CD4-positive, CD25-positive, alpha-beta regulatory T cell (primary cell): Measurements from ENCODE around the gene AGBL3. TPM values are rescaled to one million over a fixed set of nuclear protein-coding genes. Genes with fewer than 3 reads are reported as not detected.

ENCODE experiments used
- ATAC-seq, 2 donors: fragments of 150-1000 bp; cut with Tn5 transposase; one replicate each; pipeline ENCODE4 v1.10.0; 2021; ENCODE audit warnings: low read depth in 2 of 2, moderate number of reproducible peaks in 2 of 2, moderate library complexity in 1 of 2
- DNase-seq, 3 donors: peaks; one replicate each; pipeline versions ENCODE4 v3.0.0 to v3.0.0-alpha.2; 2012 to 2022; ENCODE audit warnings: mixed read lengths in 1 of 3
- H3K27ac ChIP-seq: one replicate; pipeline ENCODE4 v1.7.0; 2013; ENCODE audit warnings: mild to moderate bottlenecking, low read length; ENCODE audit not compliant: insufficient read depth, poor library complexity, severe bottlenecking
- H3K27me3 ChIP-seq: one replicate; pipeline ENCODE4 v1.7.0; 2013; ENCODE audit warnings: low read length; ENCODE audit not compliant: control insufficient read depth, insufficient read depth
- H3K36me3 ChIP-seq: one replicate; pipeline ENCODE4 v1.7.0; 2013; ENCODE audit warnings: mild to moderate bottlenecking, low read length, moderate library complexity; ENCODE audit not compliant: control insufficient read depth, insufficient read depth
- H3K4me1 ChIP-seq: 2 replicates; pipeline ENCODE4 v1.7.0; 2013; ENCODE audit warnings: mild to moderate bottlenecking, low read length; ENCODE audit not compliant: insufficient read depth, control insufficient read depth, poor library complexity, severe bottlenecking
- H3K4me3 ChIP-seq: one replicate; pipeline ENCODE4 v1.7.0; 2013; ENCODE audit warnings: low read depth, mild to moderate bottlenecking, low read length, moderate library complexity
- H3K9me3 ChIP-seq, 2 experiments: 1 replicate in 1 of 2; 2 replicates in 1 of 2; pipeline ENCODE4 v1.7.0; 2013; ENCODE audit warnings: low read length in 2 of 2, mild to moderate bottlenecking in 1 of 2, moderate library complexity in 1 of 2; ENCODE audit not compliant: control insufficient read depth in 2 of 2
- H3K27ac Mint-ChIP-seq, 3 donors: one replicate each; pipeline ENCODE4 v1.8.0; 2020 to 2022; ENCODE audit warnings: mild to moderate bottlenecking in 3 of 3, mixed read lengths in 3 of 3, moderate library complexity in 2 of 3
- H3K27me3 Mint-ChIP-seq: one replicate; pipeline ENCODE4 v1.8.0; 2022; ENCODE audit warnings: mild to moderate bottlenecking, mixed read lengths
- H3K36me3 Mint-ChIP-seq: one replicate; pipeline ENCODE4 v1.8.0; 2020; ENCODE audit warnings: mixed read lengths
- H3K4me1 Mint-ChIP-seq, 4 donors: one replicate each; pipeline ENCODE4 v1.8.0; 2020 to 2022; ENCODE audit warnings: mixed read lengths in 4 of 4, mild to moderate bottlenecking in 1 of 4
- H3K4me3 Mint-ChIP-seq, 4 donors: one replicate each; pipeline ENCODE4 v1.8.0; 2020 to 2022; ENCODE audit warnings: mild to moderate bottlenecking in 4 of 4, mixed read lengths in 4 of 4, moderate library complexity in 3 of 4
- H3K9me3 Mint-ChIP-seq, 7 donors: one replicate each; pipeline ENCODE4 v1.8.0; 2020 to 2022; ENCODE audit warnings: mixed read lengths in 7 of 7, mild to moderate bottlenecking in 3 of 7, moderate library complexity in 2 of 7
- polyA plus RNA-seq, 4 donors: library from polyadenylated mRNA; unstranded; fragments of 300-500 nt; fragmentation: Illumina TruSeq; gene quantifications; one replicate each; pipeline ENCODE4 v1.2.3, GENCODE V29; 2021
- total RNA-seq: library from RNA; stranded (reverse); gene quantifications from one replicate; pipeline ENCODE4 v1.2.3, GENCODE V29; 2022

The AGBL3 gene
- total and polyA plus RNA-seq, 5 donors from 2014 or later: 0.37 to 1.0 (median 0.80) TPM; not detected in 1

GRCh38 chr7:135151132-135151531, 164.8 kb downstream of the AGBL3 start:
- DNase-seq (no peak), ATAC-seq (no peak)
- Histone ChIP-seq H3K4me1 (peaks cover 52% of the 10 kb centered on the region), H3K27me3 (no peaks in the 10 kb centered on the region), H3K27ac (no peak overlapping the region), H3K36me3 (peaks cover 23% of the 10 kb centered on the region), H3K9me3 (peaks cover 23 to 25% of the 10 kb centered on the region in 2 experiments), H3K4me3 (peak overlapping the region; percentile 99)
- Mint-ChIP-seq H3K4me1 (peaks cover 19 to 77% (median 60%) of the 10 kb centered on the region in 4 donors), H3K4me3 (peak overlapping the region; percentile 87 to 93 (median 88)), H3K27ac (peak overlapping the region; percentile 12 to 52 (median 15)), H3K27me3 (no peaks in the 10 kb centered on the region), H3K36me3 (peaks cover 39% of the 10 kb centered on the region), H3K9me3 (peaks cover 0 to 29% (median 9%) of the 10 kb centered on the region in 7 donors)

- H3K27ac ChIP-seq: no peak overlapping the region
- H3K36me3 ChIP-seq: peaks cover 23% of the 10 kb centered on the region
- peak overlapping the region; percentile 4 to 87 (median 51) for H3K4me3 Mint-ChIP-seq
- DNase-seq (no peak), ATAC-seq (no peak)
- H3K27ac Mint-ChIP-seq: peak overlapping the region; percentile 12 to 52 (median 15)
- H3K4me3 ChIP-seq: peak overlapping the region; percentile 99
- H3K36me3 Mint-ChIP-seq: peaks cover 43% of the 10 kb centered on the region
- H3K4me1 Mint-ChIP-seq: peaks cover 19 to 75% (median 58%) of the 10 kb centered on the region in 4 donors
- H3K4me1 ChIP-seq: peaks cover 48% of the 10 kb centered on the region
- no peaks in the 10 kb centered on the region for H3K27me3 ChIP-seq
- no peaks in the 10 kb centered on the region for H3K27me3 Mint-ChIP-seq
- H3K9me3 ChIP-seq: peaks cover 27 to 29% of the 10 kb centered on the region in 2 experiments
- peaks cover 0 to 33% (median 14%) of the 10 kb centered on the region in 7 donors for H3K9me3 Mint-ChIP-seq
Observed at GRCh38 chr7:135151533-135151932, 165.2 kb downstream of the AGBL3 start.

GRCh38 chr7:135152442-135152841, 166.1 kb downstream of the AGBL3 start:
- Histone ChIP-seq H3K27ac (no peak overlapping the region), H3K27me3 (no peaks in the 10 kb centered on the region), H3K4me1 (peaks cover 41% of the 10 kb centered on the region), H3K36me3 (peaks cover 28% of the 10 kb centered on the region), H3K4me3 (no peak overlapping the region), H3K9me3 (peaks cover 27 to 35% of the 10 kb centered on the region in 2 experiments)
- DNase-seq (no peak), ATAC-seq (no peak)
- Mint-ChIP-seq H3K4me1 (peaks cover 19 to 74% (median 60%) of the 10 kb centered on the region in 4 donors), H3K27ac (no peak overlapping the region), H3K27me3 (no peaks in the 10 kb centered on the region), H3K4me3 (peak overlapping the region in 2 of 4 donors; percentile 8 to 47), H3K9me3 (peaks cover 0 to 39% (median 16%) of the 10 kb centered on the region in 7 donors), H3K36me3 (peaks cover 52% of the 10 kb centered on the region)

- Histone ChIP-seq H3K36me3 (peaks cover 34% of the 10 kb centered on the region), H3K27me3 (no peaks in the 10 kb centered on the region), H3K4me3 (peak overlapping the region; percentile 9), H3K9me3 (peaks cover 27 to 35% of the 10 kb centered on the region in 2 experiments), H3K27ac (no peak overlapping the region), H3K4me1 (peaks cover 35% of the 10 kb centered on the region)
- H3K9me3 Mint-ChIP-seq: peaks cover 0 to 39% (median 16%) of the 10 kb centered on the region in 7 donors
- peak overlapping the region in 1 of 4 donors; percentile 39 for H3K4me3 Mint-ChIP-seq
- H3K36me3 Mint-ChIP-seq: peaks cover 63% of the 10 kb centered on the region
- H3K27ac Mint-ChIP-seq: no peak overlapping the region
- peaks cover 25 to 73% (median 64%) of the 10 kb centered on the region in 4 donors for H3K4me1 Mint-ChIP-seq
- ATAC-seq (no peak), DNase-seq (no peak)
- H3K27me3 Mint-ChIP-seq: no peaks in the 10 kb centered on the region
Observed at GRCh38 chr7:135154734-135155133, 168.4 kb downstream of the AGBL3 start.

GRCh38 chr7:135156290-135156689, 170.0 kb downstream of the AGBL3 start:
- no peak overlapping the region for H3K27ac ChIP-seq
- H3K27ac Mint-ChIP-seq: no peak overlapping the region
- peaks cover 27 to 35% of the 10 kb centered on the region in 2 experiments for H3K9me3 ChIP-seq
- no peak overlapping the region for H3K4me3 ChIP-seq
- peaks cover 0 to 39% (median 16%) of the 10 kb centered on the region in 7 donors for H3K9me3 Mint-ChIP-seq
- peaks cover 28% of the 10 kb centered on the region for H3K4me1 ChIP-seq
- no peaks in the 10 kb centered on the region for H3K27me3 Mint-ChIP-seq
- no peaks in the 10 kb centered on the region for H3K27me3 ChIP-seq
- peaks cover 37% of the 10 kb centered on the region for H3K36me3 ChIP-seq
- no peak overlapping the region for H3K4me3 Mint-ChIP-seq
- ATAC-seq (no peak), DNase-seq (no peak)
- peaks cover 74% of the 10 kb centered on the region for H3K36me3 Mint-ChIP-seq
- peaks cover 34 to 73% (median 66%) of the 10 kb centered on the region in 4 donors for H3K4me1 Mint-ChIP-seq

GRCh38 chr7:135158141-135158655, 171.9 kb downstream of the AGBL3 start:
- Histone ChIP-seq H3K27ac (no peak overlapping the region), H3K36me3 (peaks cover 20% of the 10 kb centered on the region), H3K27me3 (no peaks in the 10 kb centered on the region), H3K4me3 (no peak overlapping the region), H3K9me3 (peaks cover 27 to 32% of the 10 kb centered on the region in 2 experiments), H3K4me1 (peaks cover 21% of the 10 kb centered on the region)
- DNase-seq (no peak), ATAC-seq (no peak)
- Mint-ChIP-seq H3K9me3 (peaks cover 0 to 42% (median 13%) of the 10 kb centered on the region in 7 donors), H3K4me3 (peak overlapping the region in 1 of 4 donors; percentile 32), H3K4me1 (peaks cover 44 to 69% (median 58%) of the 10 kb centered on the region in 4 donors), H3K36me3 (peaks cover 77% of the 10 kb centered on the region), H3K27me3 (no peaks in the 10 kb centered on the region), H3K27ac (peak overlapping the region in 1 of 3 donors; percentile 78)

- Histone ChIP-seq H3K4me3 (no peak overlapping the region), H3K36me3 (peaks cover 21% of the 10 kb centered on the region), H3K9me3 (peaks cover 22 to 27% of the 10 kb centered on the region in 2 experiments), H3K27me3 (no peaks in the 10 kb centered on the region), H3K27ac (peak overlapping the region; percentile 43), H3K4me1 (peaks cover 21% of the 10 kb centered on the region)
- H3K4me3 Mint-ChIP-seq: peak overlapping the region in 1 of 4 donors; percentile 20
- peaks cover 43 to 67% (median 54%) of the 10 kb centered on the region in 4 donors for H3K4me1 Mint-ChIP-seq
- H3K36me3 Mint-ChIP-seq: peaks cover 74% of the 10 kb centered on the region
- H3K9me3 Mint-ChIP-seq: peaks cover 0 to 38% (median 12%) of the 10 kb centered on the region in 7 donors
- H3K27ac Mint-ChIP-seq: peak overlapping the region in 2 of 3 donors; percentile 8 to 9
- ATAC-seq (no peak), DNase-seq (no peak)
- no peaks in the 10 kb centered on the region for H3K27me3 Mint-ChIP-seq
Observed at GRCh38 chr7:135158874-135159273, 172.6 kb downstream of the AGBL3 start.
